Calu3 (cell line): ENCODE measurements around the gene PRR33. TPM values are rescaled to one million over a fixed set of nuclear protein-coding genes. Genes with fewer than 3 reads are reported as not detected.

Source experiments
- BruUV-seq: library from RNA; stranded (reverse); fragments of 400-500 nt; replicated peaks from 2 replicates; lab custom pipeline; 2021; lab: Mats Ljungman, UMichigan
- CTCF ChIA-PET: fragments of 300-600 bp; sonication (Branson Sonifier 250); formaldehyde crosslinking; loops from one replicate; lab custom pipeline; 2022; ENCODE audit warnings: antibody characterized with exemption; lab: Charles Lee
- DNase-seq: peaks from one replicate; pipeline ENCODE4 v3.0.0; 2022
- H3K27ac Mint-ChIP-seq: one replicate; pipeline ENCODE4 v1.8.0; 2022; ENCODE audit warnings: mixed read lengths; ENCODE audit not compliant: unreplicated experiment
- H3K27me3 Mint-ChIP-seq: one replicate; pipeline ENCODE4 v1.8.0; 2022; ENCODE audit warnings: mixed read lengths; ENCODE audit not compliant: unreplicated experiment
- H3K36me3 Mint-ChIP-seq: one replicate; pipeline ENCODE4 v1.8.0; 2022; ENCODE audit warnings: mild to moderate bottlenecking, moderate library complexity, mixed read lengths; ENCODE audit not compliant: insufficient read depth, unreplicated experiment
- H3K4me1 Mint-ChIP-seq: one replicate; pipeline ENCODE4 v1.8.0; 2022; ENCODE audit warnings: mild to moderate bottlenecking, low read depth, mixed read lengths; ENCODE audit not compliant: unreplicated experiment
- H3K4me3 Mint-ChIP-seq: one replicate; pipeline ENCODE4 v1.8.0; 2022; ENCODE audit warnings: mild to moderate bottlenecking, low read depth, moderate library complexity, mixed read lengths; ENCODE audit not compliant: unreplicated experiment
- H3K9me3 Mint-ChIP-seq: one replicate; pipeline ENCODE4 v1.8.0; 2022; ENCODE audit warnings: low read depth, mixed read lengths; ENCODE audit not compliant: unreplicated experiment
- CTCF ChIP-seq: fragments of 200-600 bp; IDR thresholded peaks from one replicate; pipeline ENCODE4 v1.8.0; 2022; ENCODE audit warnings: antibody characterized with exemption; ENCODE audit not compliant: unreplicated experiment
- intact Hi-C: fragments of 100-400 bp; cut with micrococcal nuclease; formaldehyde crosslinking; loops from one replicate; pipeline ENCODE4 v1.10.0; 2022; ENCODE audit not compliant: unreplicated experiment
- total RNA-seq: library from RNA; stranded (reverse); gene quantifications from 2 replicates; pipeline ENCODE4 v1.2.3, GENCODE V29; 2022

PRR33 gene
- total RNA-seq, 1 experiment from 2014 or later = not detected

GRCh38 chr11:1929621-1930461 lies 38.1 kb upstream of the PRR33 start:
- Mint-ChIP-seq H3K4me3 (no peak overlapping the region), H3K9me3 (no peaks in the 10 kb centered on the region), H3K27ac (no peak overlapping the region), H3K36me3 (no peaks in the 10 kb centered on the region), H3K4me1 (no peaks in the 10 kb centered on the region), H3K27me3 (peaks cover 74% of the 10 kb centered on the region)
- no TSS peak for BruUV-seq
- CTCF ChIA-PET = interaction anchor here (0.7 kb wide), 1 partner anchor 48 kb away, joined by 3 read pairs; no protein-coding TSS in a partner anchor
- intact Hi-C loops = no loop called here
- DNase-seq = no peak
- no peak for TF ChIP-seq CTCF

GRCh38 chr11:1928891-1929541 lies 37.3 kb upstream of the PRR33 start:
- Mint-ChIP-seq H3K27ac (no peak overlapping the region), H3K36me3 (no peaks in the 10 kb centered on the region), H3K9me3 (no peaks in the 10 kb centered on the region), H3K4me1 (no peaks in the 10 kb centered on the region), H3K4me3 (no peak overlapping the region), H3K27me3 (peaks cover 77% of the 10 kb centered on the region)
- no peak for DNase-seq
- CTCF ChIA-PET = interaction anchor here (0.7 kb wide), 1 partner anchor 47 kb away, joined by 3 read pairs; no protein-coding TSS in a partner anchor
- intact Hi-C loops = no loop called here
- BruUV-seq = no TSS peak
- TF ChIP-seq CTCF = no peak

- no peak overlapping the region for H3K4me3 Mint-ChIP-seq
- no peak overlapping the region for H3K27ac Mint-ChIP-seq
- CTCF ChIA-PET = no interaction called here
These were observed 36.8 kb upstream of the PRR33 start for GRCh38 chr11:1928470-1928890.

More at GRCh38 chr11:1928470-1928890, 36.8 kb upstream of the PRR33 start:
- Mint-ChIP-seq H3K4me1 (no peaks in the 10 kb centered on the region), H3K9me3 (no peaks in the 10 kb centered on the region), H3K27me3 (peaks cover 77% of the 10 kb centered on the region), H3K36me3 (no peaks in the 10 kb centered on the region)
- no TSS peak for BruUV-seq
- intact Hi-C loops = no loop called here
- DNase-seq = no peak
- TF ChIP-seq CTCF = no peak
